GM19372 (cell line): ENCODE measurements around the gene TMEM131L.

Source experiments
- ATAC-seq: cut with Tn5 transposase; IDR thresholded peaks from one replicate; pipeline ENCODE4 v1.9.1; 2021; ENCODE audit warnings: mild to moderate bottlenecking, low read depth, moderate library complexity; ENCODE audit not compliant: unreplicated experiment

The TMEM131L gene

DNA sequence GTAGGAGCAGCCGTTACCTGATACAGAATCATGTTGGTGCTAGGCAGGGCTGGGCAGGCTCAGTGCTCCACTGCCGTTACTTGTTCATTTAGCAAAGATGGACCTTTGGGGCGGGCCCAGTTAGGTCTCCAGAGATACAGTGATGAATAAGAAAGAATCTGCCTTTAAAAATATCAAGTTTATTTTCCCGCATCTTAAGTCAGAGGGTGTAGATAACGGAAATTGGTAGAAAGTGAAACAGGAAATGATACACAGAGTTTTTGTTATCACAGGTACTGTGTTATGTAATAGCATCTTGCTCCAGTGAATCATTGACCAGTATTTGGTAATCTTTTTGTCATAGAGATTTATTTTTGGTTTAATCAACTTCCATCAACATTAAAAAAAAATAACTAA lies 5.5 kb downstream of the TMEM131L start:
- peak; percentile 27 for ATAC-seq

GRCh38 chr4:153472122-153473037 lies 6.2 kb downstream of the TMEM131L start:
- ATAC-seq: peak; percentile 35

DNA sequence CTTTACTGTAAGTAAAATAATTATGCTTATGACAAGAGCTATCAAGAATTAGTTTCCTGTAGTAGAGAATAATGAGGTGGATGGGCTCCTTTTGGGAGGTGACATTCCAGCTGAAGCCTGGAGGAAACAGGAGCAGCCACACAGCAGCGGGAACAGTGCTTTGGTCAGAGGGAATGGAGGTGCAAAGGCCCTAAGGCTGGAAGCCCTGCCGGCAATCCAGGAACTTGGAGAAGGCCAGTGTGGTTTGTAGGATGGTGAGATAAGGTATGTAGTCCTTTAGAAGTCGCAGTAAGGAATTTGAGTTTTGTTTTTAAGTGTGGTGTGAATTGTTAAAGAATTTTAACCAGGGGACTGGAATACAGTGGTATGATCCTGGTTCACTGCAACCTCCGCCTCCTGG lies 8.1 kb downstream of the TMEM131L start:
- no peak for ATAC-seq

- ATAC-seq: no peak
These were observed 10.8 kb downstream of the TMEM131L start for GRCh38 chr4:153476829-153477574.

DNA sequence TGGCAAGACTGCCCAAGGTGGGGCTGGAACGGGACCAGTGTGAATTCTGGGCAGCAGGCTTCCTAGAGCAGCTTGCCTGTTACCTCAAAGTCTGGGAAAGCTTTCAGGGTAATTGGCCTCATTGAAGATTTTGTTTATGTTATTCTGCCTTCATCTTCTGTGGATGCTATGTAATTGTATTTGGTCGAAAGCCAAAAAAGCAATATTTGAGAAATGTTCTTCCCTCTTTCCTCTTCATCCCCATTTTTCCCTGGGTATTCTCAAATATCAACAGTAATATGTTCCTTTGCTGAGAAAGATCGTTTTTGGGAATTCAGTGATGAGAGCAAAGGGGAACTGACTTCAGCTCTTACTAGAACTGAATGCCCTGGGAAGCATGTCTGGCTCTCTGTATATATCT lies 12.9 kb downstream of the TMEM131L start:
- ATAC-seq: no peak

DNA sequence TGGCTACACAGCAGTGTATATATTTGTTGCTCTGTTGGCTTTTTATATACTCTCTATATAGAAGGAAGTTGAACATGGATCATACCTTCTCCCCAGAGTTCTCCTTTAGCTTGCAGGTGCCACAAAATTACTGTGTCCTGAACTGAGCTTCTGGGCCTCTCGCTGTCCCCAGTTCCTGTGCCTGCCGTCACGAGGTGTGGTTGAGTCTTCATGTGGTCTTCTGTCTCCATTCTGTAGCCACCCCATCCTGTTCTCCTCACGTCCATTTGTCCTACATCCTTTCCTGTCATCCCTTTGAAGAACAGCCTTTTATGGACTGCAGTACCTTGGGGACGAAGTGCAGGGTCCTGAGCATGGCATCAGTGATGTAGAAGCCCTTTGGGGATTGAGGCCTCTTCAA lies 14.5 kb downstream of the TMEM131L start:
- ATAC-seq: no peak

- ATAC-seq: no peak
These were observed 15.3 kb downstream of the TMEM131L start for GRCh38 chr4:153481478-153481877.

DNA sequence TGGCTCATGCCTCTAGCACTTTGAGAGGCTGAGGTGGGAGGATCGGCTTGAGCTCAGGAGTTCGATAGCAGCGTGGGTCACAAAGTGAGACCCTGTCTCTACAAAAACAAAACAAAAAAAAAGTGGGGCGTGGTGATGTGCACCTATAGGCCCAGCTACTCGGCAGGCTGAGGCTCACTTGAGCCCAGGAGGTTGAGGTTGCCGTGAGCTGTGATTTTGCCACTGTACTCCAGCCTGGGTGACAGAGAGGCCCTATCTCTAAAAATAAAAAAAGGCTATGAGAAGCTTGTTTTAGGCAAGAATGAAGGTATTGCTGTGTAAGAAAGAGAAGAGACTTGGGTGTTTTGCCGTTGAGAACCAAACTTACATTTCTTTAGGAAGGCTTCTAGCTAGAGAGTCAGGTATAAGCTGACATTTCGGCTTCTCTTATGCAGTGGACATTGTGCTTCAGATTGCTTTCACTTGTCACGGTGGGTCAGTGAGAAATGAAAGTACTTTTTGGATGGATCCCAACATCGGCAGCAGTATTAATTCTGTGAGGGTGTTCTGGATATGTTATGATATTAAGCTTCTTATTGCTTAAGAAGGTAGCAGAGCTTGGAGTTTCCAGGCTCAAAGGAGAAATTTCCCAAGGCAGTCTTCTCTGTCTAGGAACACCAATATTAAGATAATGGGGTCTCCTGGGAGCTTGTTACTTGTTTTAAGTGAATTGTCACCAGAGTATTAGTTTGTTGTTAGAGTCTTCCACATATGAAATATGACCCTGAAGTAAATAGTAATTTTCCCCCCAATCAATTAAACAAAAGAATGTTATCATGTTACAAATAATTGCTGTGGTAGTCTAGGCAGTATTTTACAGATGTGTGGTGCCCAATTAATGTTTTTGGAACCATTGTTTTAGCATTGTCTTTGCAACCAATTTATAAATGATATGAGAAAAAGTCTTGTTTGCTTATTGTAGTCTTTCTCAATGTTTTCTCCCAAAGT lies 17.6 kb downstream of the TMEM131L start:
- no peak for ATAC-seq

DNA sequence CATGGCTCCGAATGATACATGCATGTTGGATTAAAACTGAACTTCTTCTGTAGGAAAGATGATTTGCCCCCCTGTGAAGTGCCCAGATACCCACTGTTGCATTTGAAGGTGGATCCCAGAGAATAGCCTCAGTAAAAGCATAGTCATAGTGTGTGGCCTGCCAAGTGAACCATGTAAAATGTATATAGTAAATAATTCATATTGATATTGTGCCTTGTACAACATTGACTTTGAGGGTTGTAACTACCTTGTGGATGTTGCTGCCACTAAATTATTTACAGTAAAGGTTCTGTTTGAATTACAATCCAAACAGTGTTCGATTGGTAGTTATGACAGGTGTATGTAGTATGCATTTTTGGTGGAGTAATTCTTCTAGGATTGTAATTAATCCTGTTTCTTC lies 19.2 kb downstream of the TMEM131L start:
- ATAC-seq: no peak

GRCh38 chr4:153485860-153486259 lies 19.7 kb downstream of the TMEM131L start:
- no peak for ATAC-seq

DNA sequence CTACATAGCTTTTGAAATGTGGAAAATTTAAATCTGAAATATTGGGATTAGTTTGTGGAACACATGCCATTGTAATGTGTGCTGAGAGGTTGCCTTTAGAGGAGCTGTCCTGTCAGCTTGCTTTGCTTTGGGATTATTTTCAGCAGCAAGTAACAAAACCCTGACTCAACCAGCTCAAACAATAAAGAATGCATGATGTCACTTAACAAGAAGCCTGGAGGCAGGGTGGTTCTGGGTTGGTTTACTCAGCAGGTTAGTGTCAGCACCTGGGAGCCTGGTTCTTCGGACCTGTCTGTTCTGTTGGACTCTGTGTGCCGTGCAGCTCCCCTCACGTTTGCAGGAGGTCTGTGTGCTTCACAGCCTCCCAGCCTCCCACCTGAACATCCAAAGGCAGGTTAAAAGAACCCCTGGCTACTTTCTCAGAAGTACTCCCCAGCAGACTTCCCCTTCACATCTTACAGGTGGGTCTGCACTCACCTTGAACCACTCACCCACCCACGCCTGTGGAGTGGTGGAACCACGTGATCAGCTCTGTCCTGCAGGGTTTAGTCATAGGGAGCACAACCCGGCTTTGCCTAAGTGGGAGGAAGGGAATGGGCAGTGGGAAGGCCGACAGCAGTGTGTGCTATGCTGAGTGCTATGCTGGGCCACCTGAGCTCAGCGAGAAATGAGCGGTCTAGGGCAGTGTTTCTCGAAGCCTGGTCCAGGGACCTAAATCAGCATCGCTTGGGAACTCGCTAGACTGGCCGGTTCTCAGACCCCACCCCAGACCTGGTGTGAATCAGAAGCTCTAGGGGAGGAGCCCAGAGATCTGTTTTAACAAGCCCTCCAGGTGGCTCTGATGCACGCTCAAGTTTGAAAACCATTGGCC lies 20.4 kb downstream of the TMEM131L start:
- ATAC-seq: no peak

DNA sequence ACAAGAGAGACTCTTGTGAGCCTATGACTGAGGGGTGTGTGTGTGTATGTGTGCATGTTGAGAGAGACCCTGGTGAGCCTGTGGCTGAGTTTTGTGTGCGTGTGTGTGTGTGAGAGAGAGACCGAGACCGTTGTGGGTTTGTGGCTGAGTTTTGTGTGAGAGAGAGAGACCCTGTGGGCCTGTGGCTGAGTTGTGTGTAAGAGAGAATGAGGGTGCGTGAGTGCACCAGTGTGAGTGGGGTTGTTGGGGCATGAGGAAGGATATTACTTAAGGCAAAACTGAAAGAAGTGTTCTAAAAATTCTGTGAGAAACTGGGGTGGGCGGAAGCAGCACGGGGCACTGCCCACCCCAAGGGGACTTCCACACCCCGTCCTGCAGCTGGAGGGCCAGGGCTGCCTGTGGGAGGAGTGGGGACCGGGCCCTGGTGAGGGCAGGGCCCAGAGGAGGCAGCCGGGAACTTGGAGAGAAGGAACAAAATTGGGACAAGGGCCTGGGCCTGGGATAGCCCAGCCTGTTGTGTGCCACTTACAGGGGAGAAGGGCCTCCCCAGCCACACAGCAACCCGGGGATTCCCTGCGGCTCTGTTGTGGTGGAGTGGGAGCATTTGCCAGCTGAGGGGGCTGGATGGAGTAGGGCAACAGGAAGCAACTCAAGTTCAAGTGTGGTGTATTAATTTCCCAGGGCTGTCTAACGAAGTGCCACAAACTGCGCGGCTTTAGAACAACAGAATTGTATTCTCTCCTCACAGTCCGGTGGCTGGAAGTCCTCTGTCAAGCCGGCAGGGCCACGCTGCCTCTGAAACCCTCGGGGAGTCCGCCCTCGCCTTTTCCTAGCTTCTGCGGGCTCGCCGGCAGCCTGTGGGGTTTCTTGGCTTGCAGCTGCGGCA lies 22.1 kb downstream of the TMEM131L start:
- peak; percentile 40 for ATAC-seq

DNA sequence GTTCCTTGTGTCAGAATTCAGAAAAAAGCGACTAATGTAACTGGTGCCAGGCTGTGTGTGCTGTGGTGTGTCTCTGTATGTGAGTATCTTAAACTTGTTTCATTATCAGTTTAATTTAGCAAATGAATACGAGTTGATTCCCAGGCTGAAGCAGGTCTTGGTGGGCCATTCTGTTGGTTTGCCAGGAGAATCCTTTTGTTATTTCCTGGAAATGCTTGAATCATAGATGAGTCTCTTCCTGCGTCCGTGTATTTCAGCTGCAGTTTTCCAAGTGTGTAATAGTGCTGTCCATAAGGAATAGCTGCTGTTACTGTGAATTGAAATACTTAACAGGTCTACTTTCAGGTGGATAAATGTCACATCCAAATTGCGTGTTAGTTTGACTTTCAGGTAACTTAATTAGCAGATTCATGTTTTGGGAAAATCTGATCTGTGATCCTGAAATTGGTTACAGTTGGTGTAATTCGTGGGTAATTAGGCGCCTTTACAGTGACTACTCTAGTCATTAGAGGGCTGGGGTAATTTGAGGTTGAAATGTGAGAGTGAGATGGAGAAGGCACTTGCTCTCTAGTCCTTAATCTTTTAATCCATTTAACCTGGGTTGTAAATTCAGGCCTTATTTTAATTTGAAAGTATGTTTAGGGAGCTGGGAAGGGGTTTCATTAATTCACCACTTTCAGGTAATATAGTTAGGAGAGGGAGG lies 23.8 kb downstream of the TMEM131L start:
- ATAC-seq: no peak

DNA sequence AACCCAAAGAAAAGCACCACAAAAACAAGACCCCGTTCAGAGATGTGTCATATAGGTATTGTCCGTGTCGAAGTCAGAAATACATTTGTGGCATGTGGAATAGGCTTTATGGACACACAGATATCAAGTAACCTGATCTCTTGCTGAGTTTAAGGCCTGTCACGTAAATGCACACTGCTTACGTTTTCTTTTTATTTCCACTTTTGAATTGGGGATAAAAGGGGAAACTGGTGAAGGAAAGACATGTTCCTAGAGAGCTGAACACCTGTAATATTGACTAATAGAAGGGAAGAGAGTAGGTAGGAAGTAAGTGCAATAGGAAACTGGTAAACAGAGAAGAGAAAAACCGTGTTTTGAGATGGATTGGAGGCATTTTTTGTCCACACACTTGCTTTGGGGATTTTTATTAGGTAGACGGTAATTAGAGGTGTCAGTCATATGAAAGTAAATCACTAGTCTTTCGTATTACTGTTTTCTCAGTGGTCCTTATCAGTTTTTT lies 24.9 kb downstream of the TMEM131L start:
- ATAC-seq: no peak

- ATAC-seq: no peak
These were observed 28.4 kb downstream of the TMEM131L start for GRCh38 chr4:153494562-153494961.

- ATAC-seq: no peak
These were observed 29.5 kb downstream of the TMEM131L start for GRCh38 chr4:153495480-153496193.

GRCh38 chr4:153497091-153497531 lies 31.0 kb downstream of the TMEM131L start:
- ATAC-seq: no peak
